GM18861 (cell line): ENCODE measurements around the gene MYO1C.
"Not testable (repeated sequence)": the region's sequence is repeated elsewhere in the genome, so short reads cannot be mapped to it uniquely, and the experiment has no call there.

Experiments used
- ATAC-seq: cut with Tn5 transposase; IDR thresholded peaks from one replicate; pipeline ENCODE4 v1.9.1; 2021; ENCODE audit not compliant: unreplicated experiment

Gene MYO1C

DNA sequence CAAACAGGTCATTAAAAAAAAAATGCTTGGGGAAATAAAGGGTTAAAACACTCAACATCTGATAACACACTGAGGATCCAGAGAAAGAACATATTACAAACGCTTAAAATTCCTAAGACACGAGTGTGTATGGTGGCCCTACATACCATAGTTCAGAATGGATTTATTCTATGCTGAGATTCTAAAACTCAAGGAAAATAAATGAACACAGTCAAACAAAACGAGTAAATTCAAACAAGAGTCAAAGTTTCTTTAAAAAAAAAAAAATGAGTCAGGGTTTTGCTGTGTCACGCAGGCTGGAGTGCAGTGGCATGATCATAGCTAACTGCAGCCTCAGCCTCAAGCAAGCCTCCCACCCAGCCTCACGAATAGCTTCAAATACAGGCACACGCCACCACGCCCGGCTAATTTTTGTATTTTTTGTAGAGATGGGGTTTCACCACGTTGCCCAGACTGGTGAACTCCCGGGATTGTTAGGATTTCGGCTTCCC is 53.8 kb downstream of the MYO1C start:
- ATAC-seq, result no peak

DNA sequence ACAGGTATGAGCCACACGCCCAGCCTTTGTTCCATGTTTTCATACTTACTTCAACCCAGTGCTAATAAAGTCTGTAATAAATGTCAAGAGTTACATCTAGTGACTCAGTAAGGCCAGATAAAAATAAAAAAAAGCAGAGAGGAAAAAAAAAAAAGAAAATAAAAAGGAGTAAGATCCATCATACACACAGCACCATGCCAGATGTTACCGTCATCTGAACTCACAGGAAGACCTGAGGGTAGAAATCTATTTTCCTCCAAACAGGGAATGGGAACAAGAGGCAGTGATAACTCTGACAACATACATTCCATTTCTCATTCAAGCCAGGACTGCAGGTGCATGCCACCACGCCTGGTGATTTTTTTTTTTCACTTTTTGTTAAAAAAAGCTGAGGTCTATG is 57.2 kb downstream of the MYO1C start:
- ATAC-seq, result no peak

DNA sequence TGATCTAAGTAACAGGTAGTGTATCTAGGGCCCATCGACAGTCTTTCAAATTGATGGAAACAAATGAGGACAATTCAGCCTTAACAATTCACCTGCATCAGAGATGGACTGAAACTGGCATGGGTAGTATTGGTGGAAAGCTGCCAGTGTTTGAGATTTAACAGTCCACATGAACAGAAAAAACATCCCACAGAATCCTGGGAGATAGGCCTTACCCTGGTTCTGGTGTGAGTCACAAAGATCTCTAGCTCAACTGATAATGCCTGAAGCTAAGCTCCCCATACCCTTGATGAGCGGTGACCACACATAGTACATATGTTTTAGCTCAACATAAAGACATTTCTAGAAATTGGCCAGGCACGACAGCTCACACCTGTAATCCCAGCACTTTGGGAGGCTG is 58.3 kb downstream of the MYO1C start:
- ATAC-seq, result no peak

- no peak for ATAC-seq
Observed at GRCh38 chr17:1431631-1432104, 60.8 kb downstream of the MYO1C start.

GRCh38 chr17:1423456-1424135 is 68.9 kb downstream of the MYO1C start:
- no peak for ATAC-seq

DNA sequence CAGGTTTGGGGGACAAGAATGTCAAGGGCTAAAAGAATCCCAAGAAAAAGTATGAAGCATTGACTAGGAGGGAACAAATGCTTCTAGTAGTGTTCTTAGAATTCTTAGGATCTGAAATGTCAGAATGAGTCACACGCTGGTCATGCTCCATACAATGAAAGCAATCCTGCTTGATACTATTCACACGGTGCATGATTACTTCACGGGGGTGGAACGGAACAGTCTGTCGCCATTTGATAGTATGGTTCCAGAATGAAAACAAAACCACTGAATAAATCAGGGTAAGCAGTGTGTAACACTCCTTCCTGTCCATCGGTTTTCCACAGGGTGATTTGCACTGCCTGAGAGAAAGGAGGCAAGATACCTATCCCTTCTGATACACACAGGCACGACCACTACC is 69.6 kb downstream of the MYO1C start:
- ATAC-seq, result no peak

DNA sequence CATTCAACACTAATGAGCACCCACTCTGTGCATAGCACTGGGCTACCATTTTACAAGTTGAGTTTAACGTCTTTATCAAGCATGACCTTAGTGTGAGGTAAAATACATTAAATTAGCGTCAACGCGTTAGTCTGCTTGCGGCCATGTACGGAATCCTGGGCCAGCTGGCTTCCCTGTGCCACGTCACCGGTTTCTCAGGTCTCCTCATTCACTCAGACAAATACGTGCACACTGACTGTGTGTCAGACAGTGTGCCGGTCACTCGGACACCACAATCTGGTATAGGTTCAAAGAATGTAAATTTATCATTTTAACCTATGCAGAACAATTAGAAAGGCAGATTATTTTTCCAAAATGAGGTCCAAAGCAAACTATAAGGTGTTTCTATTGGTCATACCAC is 71.0 kb downstream of the MYO1C start:
- no peak for ATAC-seq

DNA sequence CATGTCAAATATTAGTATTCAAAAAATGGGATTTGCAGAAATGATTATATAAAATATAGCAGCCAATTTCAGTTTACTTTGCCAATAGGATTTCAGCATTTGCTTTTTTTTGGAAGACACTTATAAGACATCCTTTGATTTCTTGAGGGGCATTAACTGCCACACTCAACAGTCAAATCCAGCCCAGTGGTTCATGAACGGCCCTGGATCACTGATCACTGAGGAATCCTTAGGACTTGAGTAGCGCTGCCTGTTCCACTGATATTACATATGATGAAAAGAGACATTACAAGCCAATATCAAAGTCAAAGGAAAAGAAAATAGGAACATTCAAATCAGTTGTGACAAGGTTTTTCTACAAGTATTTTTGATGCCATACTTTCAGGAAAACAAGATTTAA is 71.5 kb downstream of the MYO1C start:
- no peak for ATAC-seq

GRCh38 chr17:1420163-1420562 is 72.3 kb downstream of the MYO1C start:
- ATAC-seq, result no peak

GRCh38 chr17:1418476-1418875 is 74.0 kb downstream of the MYO1C start:
- ATAC-seq, result not testable (repeated sequence)

DNA sequence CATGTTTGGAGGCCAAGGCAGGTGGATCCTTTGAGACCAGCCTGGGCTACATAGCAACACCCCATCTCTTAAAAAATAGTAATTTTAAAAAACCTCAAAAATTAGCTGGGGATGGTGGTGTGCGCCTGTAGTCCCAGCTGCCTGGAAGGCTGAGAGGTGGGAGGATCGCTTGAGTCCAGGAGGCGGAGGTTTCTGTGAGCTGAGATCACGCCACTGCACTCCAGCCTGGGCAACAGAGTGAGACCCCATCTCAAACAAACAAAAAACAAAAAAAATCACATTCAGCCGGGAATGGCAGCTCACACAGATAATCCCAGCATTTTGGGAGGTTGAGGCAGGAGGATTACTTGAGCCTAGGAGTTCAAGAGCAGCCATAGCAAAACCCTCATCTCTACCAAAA is 76.1 kb downstream of the MYO1C start:
- ATAC-seq, result no peak

DNA sequence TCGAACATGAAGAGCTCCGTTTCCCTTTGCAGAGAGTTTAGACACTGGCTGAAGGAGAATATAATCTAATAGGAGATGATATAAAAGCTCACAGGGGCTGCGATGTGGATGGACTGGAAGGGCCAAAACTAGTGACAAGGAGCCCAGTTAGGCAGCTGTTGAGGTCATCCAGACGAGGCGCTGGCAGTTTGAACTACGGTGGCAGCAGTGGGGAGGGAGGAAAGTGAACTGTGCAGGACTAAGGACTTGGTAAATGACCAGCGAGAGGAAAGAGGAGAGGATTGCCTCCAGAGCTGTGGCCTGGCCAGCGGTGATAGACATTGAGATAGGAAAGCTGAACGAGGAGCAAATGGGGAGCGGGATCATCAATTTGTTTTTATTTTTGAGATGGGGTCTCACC is 77.9 kb downstream of the MYO1C start:
- ATAC-seq, result no peak
